WTC11 (cell line): ENCODE data around the gene POLR3F. TPM values are rescaled to one million over a fixed set of nuclear protein-coding genes. Genes with fewer than 3 reads are reported as not detected.
A peak's percentile ranks its signal among the peaks of the same experiment; 100 is the strongest.

Source experiments
- ATAC-seq: fragments of 200-7000 bp; cut with Tn5 transposase; 2 replicates; pipeline ENCODE4 v1.10.0; 2021; ENCODE audit warnings: mild to moderate bottlenecking, moderate library complexity
- CTCF ChIA-PET: fragments of 300-600 bp; sonication (Branson Sonifier 250); formaldehyde crosslinking; loops from one replicate; lab custom pipeline; 2021; ENCODE audit warnings: antibody characterized with exemption; lab: Charles Lee
- POLR2A ChIA-PET: fragments of 350-600 bp; sonication (Branson Sonifier 250); formaldehyde crosslinking; loops from one replicate; lab custom pipeline; 2021; ENCODE audit warnings: antibody characterized with exemption; lab: Charles Lee
- DNase-seq: peaks from one replicate; pipeline ENCODE4 v3.0.0; 2021; ENCODE audit warnings: low spot score
- H3K27ac Mint-ChIP-seq: 2 replicates; pipeline ENCODE4 v1.8.0; 2021; ENCODE audit warnings: mixed read lengths
- H3K27me3 Mint-ChIP-seq: 2 replicates; pipeline ENCODE4 v1.8.0; 2021; ENCODE audit warnings: low read depth, mild to moderate bottlenecking, moderate library complexity, mixed read lengths
- H3K36me3 Mint-ChIP-seq: 2 replicates; pipeline ENCODE4 v1.8.0; 2021; ENCODE audit warnings: mixed read lengths
- H3K4me1 Mint-ChIP-seq: 2 replicates; pipeline ENCODE4 v1.8.0; 2022; ENCODE audit warnings: mixed read lengths
- H3K4me3 Mint-ChIP-seq: 2 replicates; pipeline ENCODE4 v1.8.0; 2021; ENCODE audit warnings: mild to moderate bottlenecking, moderate library complexity, mixed read lengths
- H3K9me3 Mint-ChIP-seq: 2 replicates; pipeline ENCODE4 v1.8.0; 2021; ENCODE audit warnings: mixed read lengths
- CREM ChIP-seq: sonication (generic); formaldehyde crosslinking; IDR thresholded peaks from 2 replicates; pipeline ENCODE4 v1.8.1; 2022; ENCODE audit warnings: mild to moderate bottlenecking, missing genetic modification reagents, moderate library complexity
- EMX1 ChIP-seq: fragments of 250-450 bp; sonication (Bioruptor Pico); IDR thresholded peaks from 2 replicates; pipeline ENCODE4 v1.8.0; 2021; ENCODE audit warnings: mild to moderate bottlenecking
- GTF2I ChIP-seq: fragments of 250-450 bp; sonication (Bioruptor Pico); conservative IDR thresholded peaks from 2 replicates; pipeline ENCODE4 v1.4.0; 2021; ENCODE audit warnings: mild to moderate bottlenecking
- HMGA2 ChIP-seq: fragments of 250-450 bp; sonication (Bioruptor Pico); IDR thresholded peaks from 2 replicates; pipeline ENCODE4 v1.4.0; 2021; ENCODE audit warnings: mild to moderate bottlenecking, moderate library complexity
- JAZF1 ChIP-seq: fragments of 250-450 bp; sonication (Bioruptor Pico); IDR thresholded peaks from 2 replicates; pipeline ENCODE4 v1.9.0; 2021; ENCODE audit warnings: moderate library complexity, mild to moderate bottlenecking, inconsistent platforms
- JUN ChIP-seq: sonication (generic); formaldehyde crosslinking; IDR thresholded peaks from 2 replicates; pipeline ENCODE4 v1.8.0; 2023; ENCODE audit warnings: mild to moderate bottlenecking, missing genetic modification reagents
- MXD4 ChIP-seq: fragments of 250-450 bp; sonication (Bioruptor Pico); IDR thresholded peaks from 2 replicates; pipeline ENCODE4 v1.8.0; 2021; ENCODE audit warnings: mild to moderate bottlenecking, moderate library complexity, borderline replicate concordance
- NFATC4 ChIP-seq: fragments of 250-450 bp; sonication (Bioruptor Pico); IDR thresholded peaks from 2 replicates; pipeline ENCODE4 v1.9.0; 2021; ENCODE audit warnings: mild to moderate bottlenecking
- RELA ChIP-seq: sonication (generic); formaldehyde crosslinking; IDR thresholded peaks from 2 replicates; pipeline ENCODE4 v1.8.1; 2022; ENCODE audit warnings: missing genetic modification reagents, mild to moderate bottlenecking, borderline replicate concordance
- SOX15 ChIP-seq: fragments of 250-450 bp; sonication (Bioruptor Pico); IDR thresholded peaks from 2 replicates; pipeline ENCODE4 v1.9.0; 2021; ENCODE audit warnings: mild to moderate bottlenecking
- TEAD4 ChIP-seq: sonication (generic); formaldehyde crosslinking; IDR thresholded peaks from 2 replicates; pipeline ENCODE4 v1.8.0; 2022; ENCODE audit warnings: mild to moderate bottlenecking, missing genetic modification reagents
- ZNF121 ChIP-seq: sonication (generic); formaldehyde crosslinking; IDR thresholded peaks from 2 replicates; pipeline ENCODE4 v1.8.0; 2023; ENCODE audit warnings: missing genetic modification reagents
- ZNF138 ChIP-seq: sonication (generic); formaldehyde crosslinking; conservative IDR thresholded peaks from 2 replicates; pipeline ENCODE4 v1.8.1; 2022; ENCODE audit warnings: mild to moderate bottlenecking, moderate library complexity, missing genetic modification reagents
- ZNF219 ChIP-seq: sonication (generic); formaldehyde crosslinking; IDR thresholded peaks from 2 replicates; pipeline ENCODE4 v1.8.0; 2023; ENCODE audit warnings: missing genetic modification reagents, mild to moderate bottlenecking, borderline replicate concordance
- ZNF263 ChIP-seq: sonication (generic); formaldehyde crosslinking; IDR thresholded peaks from 2 replicates; pipeline ENCODE4 v1.8.1; 2022; ENCODE audit warnings: low read depth, mild to moderate bottlenecking, moderate library complexity, missing genetic modification reagents
- ZNF396 ChIP-seq: fragments of 250-450 bp; sonication (Bioruptor Pico); IDR thresholded peaks from 2 replicates; pipeline ENCODE4 v1.8.0; 2021; ENCODE audit warnings: mild to moderate bottlenecking, moderate library complexity, borderline replicate concordance
- ZNF423 ChIP-seq: fragments of 250-450 bp; sonication (Bioruptor Pico); IDR thresholded peaks from 2 replicates; pipeline ENCODE4 v2.1.2; 2022; ENCODE audit warnings: mild to moderate bottlenecking, moderate library complexity
- total RNA-seq: library from RNA; stranded (reverse); gene quantifications from 3 replicates; pipeline ENCODE4 v1.2.3, GENCODE V29; 2021
- TF ChIP-seq, protein P1 (sequence below): sonication (generic); formaldehyde crosslinking; IDR thresholded peaks from 2 replicates; pipeline ENCODE4 v1.8.0; 2023; ENCODE audit warnings: missing genetic modification reagents
- TF ChIP-seq, protein P2 (sequence below): sonication (generic); formaldehyde crosslinking; conservative IDR thresholded peaks from 2 replicates; pipeline ENCODE4 v1.8.1; 2022; ENCODE audit warnings: mild to moderate bottlenecking, missing genetic modification reagents
- TF ChIP-seq, protein P3 (sequence below): sonication (generic); formaldehyde crosslinking; IDR thresholded peaks from 2 replicates; pipeline ENCODE4 v1.8.1; 2022; ENCODE audit warnings: low read depth, missing genetic modification reagents, borderline replicate concordance
- TF ChIP-seq, protein P4 (sequence below): fragments of 250-450 bp; sonication (Bioruptor Pico); IDR thresholded peaks from 2 replicates; pipeline ENCODE4 v1.9.0; 2021; ENCODE audit warnings: mild to moderate bottlenecking, borderline replicate concordance

POLR3F gene
- total RNA-seq, 1 experiment from 2014 or later = 12.7 TPM

DNA sequence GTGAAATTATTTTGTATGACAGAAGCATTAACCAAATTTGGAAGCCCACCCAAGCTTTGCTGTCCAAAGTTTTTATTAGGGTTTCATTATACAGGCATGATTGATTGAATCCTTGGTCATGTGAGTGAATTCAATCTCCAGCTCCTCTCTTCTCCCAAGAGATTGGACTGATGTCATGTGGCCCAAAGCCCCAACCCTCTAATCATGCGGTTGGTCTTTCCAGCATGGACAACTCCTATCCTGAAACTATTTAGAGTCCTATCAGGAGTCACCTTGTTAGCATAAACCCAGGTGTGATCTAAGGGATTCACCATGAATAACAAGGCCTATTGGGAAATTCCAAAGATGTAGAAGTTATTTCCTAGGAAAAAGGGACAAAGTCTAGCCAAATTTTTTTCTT, 10.6 kb downstream of the POLR3F start (continued):
- TF ChIP-seq ZNF263 (CRISPR knock-in tag) = no peak

DNA sequence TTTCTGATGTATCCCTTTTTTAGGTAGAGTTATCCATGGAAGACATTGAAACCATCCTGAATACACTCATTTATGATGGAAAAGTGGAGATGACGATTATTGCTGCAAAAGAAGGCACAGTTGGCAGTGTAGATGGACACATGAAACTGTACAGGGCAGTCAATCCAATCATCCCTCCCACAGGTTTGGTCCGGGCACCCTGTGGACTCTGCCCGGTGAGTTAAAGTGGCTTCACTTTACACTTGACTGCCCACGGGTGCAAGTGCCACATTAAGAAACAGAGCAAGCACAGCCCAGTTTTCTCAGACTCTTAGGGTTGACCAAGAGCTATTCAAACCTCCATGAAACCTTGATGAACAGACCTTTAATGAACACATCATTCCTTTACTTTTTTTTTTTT, 14.4 kb downstream of the POLR3F start:
- Mint-ChIP-seq H3K36me3 (peaks cover 35% of the 10 kb centered on the region), H3K27me3 (no peaks in the 10 kb centered on the region), H3K9me3 (no peaks in the 10 kb centered on the region), H3K4me1 (no peaks in the 10 kb centered on the region), H3K27ac (no peak overlapping the region), H3K4me3 (no peak overlapping the region)
- ChIA-PET POLR2A (interaction anchor here (0.7 kb wide), 1 partner anchor 25 kb away, joined by 4 read pairs; no protein-coding TSS in a partner anchor), CTCF (no interaction called here)
- no peak for TF ChIP-seq NFATC4 (CRISPR knock-in tag)
- no peak for TF ChIP-seq ZNF219 (CRISPR knock-in tag)
- no peak for TF ChIP-seq CREM (CRISPR knock-in tag)
- TF ChIP-seq, protein P1, sequence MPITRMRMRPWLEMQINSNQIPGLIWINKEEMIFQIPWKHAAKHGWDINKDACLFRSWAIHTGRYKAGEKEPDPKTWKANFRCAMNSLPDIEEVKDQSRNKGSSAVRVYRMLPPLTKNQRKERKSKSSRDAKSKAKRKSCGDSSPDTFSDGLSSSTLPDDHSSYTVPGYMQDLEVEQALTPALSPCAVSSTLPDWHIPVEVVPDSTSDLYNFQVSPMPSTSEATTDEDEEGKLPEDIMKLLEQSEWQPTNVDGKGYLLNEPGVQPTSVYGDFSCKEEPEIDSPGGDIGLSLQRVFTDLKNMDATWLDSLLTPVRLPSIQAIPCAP (CRISPR knock-in tag) = no peak
- no peak for TF ChIP-seq TEAD4
- TF ChIP-seq MXD4 (CRISPR knock-in tag) = no peak
- no peak for TF ChIP-seq JAZF1 (CRISPR knock-in tag)
- TF ChIP-seq, protein P2, sequence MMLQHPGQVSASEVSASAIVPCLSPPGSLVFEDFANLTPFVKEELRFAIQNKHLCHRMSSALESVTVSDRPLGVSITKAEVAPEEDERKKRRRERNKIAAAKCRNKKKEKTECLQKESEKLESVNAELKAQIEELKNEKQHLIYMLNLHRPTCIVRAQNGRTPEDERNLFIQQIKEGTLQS (CRISPR knock-in tag) = no peak
- TF ChIP-seq EMX1 (CRISPR knock-in tag) = no peak
- TF ChIP-seq, protein P3, sequence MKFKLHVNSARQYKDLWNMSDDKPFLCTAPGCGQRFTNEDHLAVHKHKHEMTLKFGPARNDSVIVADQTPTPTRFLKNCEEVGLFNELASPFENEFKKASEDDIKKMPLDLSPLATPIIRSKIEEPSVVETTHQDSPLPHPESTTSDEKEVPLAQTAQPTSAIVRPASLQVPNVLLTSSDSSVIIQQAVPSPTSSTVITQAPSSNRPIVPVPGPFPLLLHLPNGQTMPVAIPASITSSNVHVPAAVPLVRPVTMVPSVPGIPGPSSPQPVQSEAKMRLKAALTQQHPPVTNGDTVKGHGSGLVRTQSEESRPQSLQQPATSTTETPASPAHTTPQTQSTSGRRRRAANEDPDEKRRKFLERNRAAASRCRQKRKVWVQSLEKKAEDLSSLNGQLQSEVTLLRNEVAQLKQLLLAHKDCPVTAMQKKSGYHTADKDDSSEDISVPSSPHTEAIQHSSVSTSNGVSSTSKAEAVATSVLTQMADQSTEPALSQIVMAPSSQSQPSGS (CRISPR knock-in tag) = no peak
- TF ChIP-seq ZNF121 = no peak
- TF ChIP-seq ZNF138 (CRISPR knock-in tag) = no peak
- no peak for TF ChIP-seq SOX15
- no peak for TF ChIP-seq ZNF423
- TF ChIP-seq RELA = no peak
- DNase-seq = no peak
- no peak for ATAC-seq

DNA sequence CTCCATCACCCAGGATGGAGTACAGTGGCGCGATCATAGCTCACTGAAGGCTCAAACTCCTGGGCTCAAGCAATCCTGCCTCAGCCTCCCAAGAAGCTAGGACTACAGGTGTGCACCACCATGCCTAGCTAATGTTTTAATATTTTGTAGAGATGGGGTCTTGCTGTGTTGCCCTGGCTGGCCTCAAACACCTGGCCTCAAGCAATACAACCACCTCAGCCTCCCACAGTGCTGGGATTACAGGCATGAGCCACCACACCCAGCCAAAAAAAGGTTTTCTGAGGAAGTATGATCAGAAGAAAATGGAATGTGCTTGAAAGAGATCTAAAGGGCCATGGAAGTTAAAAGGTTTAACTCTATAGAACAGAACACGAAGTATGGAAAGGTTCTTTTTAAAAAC, 21.1 kb downstream of the POLR3F start:
- H3K4me1 Mint-ChIP-seq = no peaks in the 10 kb centered on the region

More for the DNA sequence above, 21.1 kb downstream of the POLR3F start:
- POLR2A ChIA-PET = no interaction called here
- ATAC-seq = no peak
- Mint-ChIP-seq H3K27me3 (no peaks in the 10 kb centered on the region), H3K4me3 (no peak overlapping the region), H3K9me3 (no peaks in the 10 kb centered on the region), H3K36me3 (peaks cover 44% of the 10 kb centered on the region), H3K27ac (no peak overlapping the region)
- TF ChIP-seq ZNF121 (peak; percentile 65; the same call in 1 of the 2 replicates), JUN (CRISPR knock-in tag) (no peak), ZNF396 (CRISPR knock-in tag) (no peak), GTF2I (CRISPR knock-in tag) (no peak), HMGA2 (CRISPR knock-in tag) (no peak)
- TF ChIP-seq, protein P4, sequence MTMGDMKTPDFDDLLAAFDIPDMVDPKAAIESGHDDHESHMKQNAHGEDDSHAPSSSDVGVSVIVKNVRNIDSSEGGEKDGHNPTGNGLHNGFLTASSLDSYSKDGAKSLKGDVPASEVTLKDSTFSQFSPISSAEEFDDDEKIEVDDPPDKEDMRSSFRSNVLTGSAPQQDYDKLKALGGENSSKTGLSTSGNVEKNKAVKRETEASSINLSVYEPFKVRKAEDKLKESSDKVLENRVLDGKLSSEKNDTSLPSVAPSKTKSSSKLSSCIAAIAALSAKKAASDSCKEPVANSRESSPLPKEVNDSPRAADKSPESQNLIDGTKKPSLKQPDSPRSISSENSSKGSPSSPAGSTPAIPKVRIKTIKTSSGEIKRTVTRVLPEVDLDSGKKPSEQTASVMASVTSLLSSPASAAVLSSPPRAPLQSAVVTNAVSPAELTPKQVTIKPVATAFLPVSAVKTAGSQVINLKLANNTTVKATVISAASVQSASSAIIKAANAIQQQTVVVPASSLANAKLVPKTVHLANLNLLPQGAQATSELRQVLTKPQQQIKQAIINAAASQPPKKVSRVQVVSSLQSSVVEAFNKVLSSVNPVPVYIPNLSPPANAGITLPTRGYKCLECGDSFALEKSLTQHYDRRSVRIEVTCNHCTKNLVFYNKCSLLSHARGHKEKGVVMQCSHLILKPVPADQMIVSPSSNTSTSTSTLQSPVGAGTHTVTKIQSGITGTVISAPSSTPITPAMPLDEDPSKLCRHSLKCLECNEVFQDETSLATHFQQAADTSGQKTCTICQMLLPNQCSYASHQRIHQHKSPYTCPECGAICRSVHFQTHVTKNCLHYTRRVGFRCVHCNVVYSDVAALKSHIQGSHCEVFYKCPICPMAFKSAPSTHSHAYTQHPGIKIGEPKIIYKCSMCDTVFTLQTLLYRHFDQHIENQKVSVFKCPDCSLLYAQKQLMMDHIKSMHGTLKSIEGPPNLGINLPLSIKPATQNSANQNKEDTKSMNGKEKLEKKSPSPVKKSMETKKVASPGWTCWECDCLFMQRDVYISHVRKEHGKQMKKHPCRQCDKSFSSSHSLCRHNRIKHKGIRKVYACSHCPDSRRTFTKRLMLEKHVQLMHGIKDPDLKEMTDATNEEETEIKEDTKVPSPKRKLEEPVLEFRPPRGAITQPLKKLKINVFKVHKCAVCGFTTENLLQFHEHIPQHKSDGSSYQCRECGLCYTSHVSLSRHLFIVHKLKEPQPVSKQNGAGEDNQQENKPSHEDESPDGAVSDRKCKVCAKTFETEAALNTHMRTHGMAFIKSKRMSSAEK (CRISPR knock-in tag) = no peak
- CTCF ChIA-PET = interaction anchor here (0.7 kb wide), 1 partner anchor 36 kb away, joined by 3 read pairs; no protein-coding TSS in a partner anchor
- no peak for DNase-seq
